ENCODE results near the gene PYGO2. TPM values are rescaled to one million over a fixed set of nuclear protein-coding genes. Genes with fewer than 3 reads are reported as not detected.
"Not testable (repeated sequence)": the region's sequence is repeated elsewhere in the genome, so short reads cannot be mapped to it uniquely, and the experiment has no call there.

The PYGO2 gene
- polyA plus RNA-seq, 4 donors: 46.9 to 52.2 (median 50.7) TPM

GRCh38 chr1:155000726-155001424 lies 39.3 kb upstream of the PYGO2 start:
- DNase-seq (ENCODE audit: low read depth in 4 of 4, low spot score in 3 of 4): peak; percentile 87 to 92 (median 89)

GRCh38 chr1:155000411-155000725 lies 38.8 kb upstream of the PYGO2 start:
- no peak for DNase-seq (ENCODE audit: low read depth in 4 of 4, low spot score in 3 of 4)

GRCh38 chr1:154999571-155000410 lies 38.2 kb upstream of the PYGO2 start:
- DNase-seq (ENCODE audit: low read depth in 4 of 4, low spot score in 3 of 4): no peak

GRCh38 chr1:154998818-154999570 lies 37.4 kb upstream of the PYGO2 start:
- no peak for DNase-seq (ENCODE audit: low read depth in 4 of 4, low spot score in 3 of 4)

GRCh38 chr1:154998201-154998780 lies 36.7 kb upstream of the PYGO2 start:
- DNase-seq (ENCODE audit: low read depth in 4 of 4, low spot score in 3 of 4): no peak

- no peak for DNase-seq (ENCODE audit: low read depth in 4 of 4, low spot score in 3 of 4)
Measured at GRCh38 chr1:154996966-154997701, 35.6 kb upstream of the PYGO2 start.

- not testable (repeated sequence) for DNase-seq (ENCODE audit: low read depth in 4 of 4, low spot score in 3 of 4)
Measured at GRCh38 chr1:154995301-154995983, 33.9 kb upstream of the PYGO2 start.

GRCh38 chr1:154994591-154994990 lies 33.0 kb upstream of the PYGO2 start:
- DNase-seq (ENCODE audit: low read depth in 4 of 4, low spot score in 3 of 4): no peak

- DNase-seq (ENCODE audit: low read depth in 4 of 4, low spot score in 3 of 4): no peak
Measured at GRCh38 chr1:154994269-154994587, 32.6 kb upstream of the PYGO2 start.

- no peak for DNase-seq (ENCODE audit: low read depth in 4 of 4, low spot score in 3 of 4)
Measured at GRCh38 chr1:154993572-154994268, 32.1 kb upstream of the PYGO2 start, which contains the start of gene LENEP. Gene LENEP (plus strand): TSS chr1:154993586. CDS start chr1:154993608, 22 bp downstream.

- DNase-seq (ENCODE audit: low read depth in 4 of 4, low spot score in 3 of 4): no peak
Measured at GRCh38 chr1:154992721-154993571, 31.4 kb upstream of the PYGO2 start.

GRCh38 chr1:154990276-154990675 lies 28.7 kb upstream of the PYGO2 start:
- DNase-seq (ENCODE audit: low read depth in 4 of 4, low spot score in 3 of 4): no peak

GRCh38 chr1:154989195-154989860 lies 27.7 kb upstream of the PYGO2 start:
- no peak for DNase-seq (ENCODE audit: low read depth in 4 of 4, low spot score in 3 of 4)

- no peak for DNase-seq (ENCODE audit: low read depth in 4 of 4, low spot score in 3 of 4)
Measured at GRCh38 chr1:154988058-154988954, 26.7 kb upstream of the PYGO2 start.

GRCh38 chr1:154987326-154987725 lies 25.7 kb upstream of the PYGO2 start:
- no peak for DNase-seq (ENCODE audit: low read depth in 4 of 4, low spot score in 3 of 4)

- not testable (repeated sequence) for DNase-seq (ENCODE audit: low read depth in 4 of 4, low spot score in 3 of 4)
Measured at GRCh38 chr1:154986736-154987135, 25.2 kb upstream of the PYGO2 start.

Data from right renal pelvis (tissue), 4 donors.